SK-N-SH treated with all-trans-retinoic acid at 6 μM for 48 hours (cell line): Measurements from ENCODE around the gene WDR76.

Experiments used
- ATAC-seq: fragments of 200-7000 bp; cut with Tn5 transposase; 3 replicates; pipeline ENCODE4 v1.9.1; 2020; ENCODE audit warnings: mild to moderate bottlenecking, moderate library complexity
- ARNTL ChIP-seq: fragments of 450-650 bp; formaldehyde crosslinking; IDR thresholded peaks from 2 replicates; pipeline ENCODE4 v1.5.0; 2020; ENCODE audit warnings: low read depth, mild to moderate bottlenecking, moderate library complexity, borderline replicate concordance
- BACH2 ChIP-seq: fragments of 250-450 bp; sonication (Bioruptor Pico); IDR thresholded peaks from 2 replicates; pipeline ENCODE4 v1.9.0; 2021; ENCODE audit warnings: mild to moderate bottlenecking, borderline replicate concordance
- CSDC2 ChIP-seq: fragments of 250-450 bp; sonication (Bioruptor Pico); IDR thresholded peaks from 2 replicates; pipeline ENCODE4 v1.5.0; 2020; ENCODE audit warnings: mild to moderate bottlenecking, moderate library complexity
- CSRNP3 ChIP-seq: fragments of 250-450 bp; sonication (Bioruptor Pico); IDR thresholded peaks from 2 replicates; pipeline ENCODE4 v1.5.1; 2021; ENCODE audit warnings: mild to moderate bottlenecking, moderate library complexity
- ESRRG ChIP-seq: fragments of 250-450 bp; sonication (Bioruptor Pico); IDR thresholded peaks from 2 replicates; pipeline ENCODE4 v1.6.1; 2021; ENCODE audit warnings: mild to moderate bottlenecking
- GLIS3 ChIP-seq: fragments of 250-450 bp; sonication (Bioruptor Pico); IDR thresholded peaks from 2 replicates; pipeline ENCODE4 v1.5.0; 2020; ENCODE audit warnings: mild to moderate bottlenecking, moderate library complexity
- ISL1 ChIP-seq: fragments of 250-450 bp; sonication (Bioruptor Pico); IDR thresholded peaks from 2 replicates; pipeline ENCODE4 v2.1.2; 2022; ENCODE audit warnings: mild to moderate bottlenecking, moderate library complexity
- OSR1 ChIP-seq: fragments of 250-450 bp; sonication (Bioruptor Pico); IDR thresholded peaks from 2 replicates; pipeline ENCODE4 v1.8.0; 2022; ENCODE audit warnings: moderate library complexity, mild to moderate bottlenecking, inconsistent platforms
- POU6F1 ChIP-seq: fragments of 250-450 bp; sonication (Bioruptor Pico); IDR thresholded peaks from 2 replicates; pipeline ENCODE4 v1.8.0; 2021; ENCODE audit warnings: low read depth, mild to moderate bottlenecking, moderate library complexity, borderline replicate concordance
- RARB ChIP-seq: fragments of 250-450 bp; sonication (Bioruptor Pico); IDR thresholded peaks from 2 replicates; pipeline ENCODE4 v1.8.0; 2021; ENCODE audit warnings: mild to moderate bottlenecking, moderate library complexity
- SNAI2 ChIP-seq: fragments of 250-450 bp; sonication (Bioruptor Pico); IDR thresholded peaks from 2 replicates; pipeline ENCODE4 v1.5.0; 2020; ENCODE audit warnings: mild to moderate bottlenecking, moderate library complexity
- TCF4 ChIP-seq: fragments of 250-450 bp; sonication (Bioruptor Pico); IDR thresholded peaks from 2 replicates; pipeline ENCODE4 v1.8.0; 2021; ENCODE audit warnings: mild to moderate bottlenecking, moderate library complexity, borderline replicate concordance
- TOX ChIP-seq: fragments of 250-450 bp; sonication (Bioruptor Pico); IDR thresholded peaks from 2 replicates; pipeline ENCODE4 v1.8.0; 2021; ENCODE audit warnings: mild to moderate bottlenecking, moderate library complexity, borderline replicate concordance
- TSHZ2 ChIP-seq: fragments of 250-450 bp; sonication (Bioruptor Pico); IDR thresholded peaks from 2 replicates; pipeline ENCODE4 v1.5.0; 2020; ENCODE audit warnings: mild to moderate bottlenecking, moderate library complexity
- ZC3H10 ChIP-seq: fragments of 250-450 bp; sonication (Bioruptor Pico); IDR thresholded peaks from 2 replicates; pipeline ENCODE4 v1.5.1; 2021; ENCODE audit warnings: mild to moderate bottlenecking, moderate library complexity
- ZFP3 ChIP-seq: fragments of 250-450 bp; sonication (Bioruptor Pico); IDR thresholded peaks from 2 replicates; pipeline ENCODE4 v1.5.0; 2020; ENCODE audit warnings: mild to moderate bottlenecking, moderate library complexity
- ZNF565 ChIP-seq: fragments of 450-650 bp; formaldehyde crosslinking; conservative IDR thresholded peaks from 2 replicates; pipeline ENCODE4 v1.5.0; 2020; ENCODE audit warnings: low read depth, mild to moderate bottlenecking, moderate library complexity
- ZNF70 ChIP-seq: fragments of 450-650 bp; formaldehyde crosslinking; IDR thresholded peaks from 2 replicates; pipeline ENCODE4 v1.5.0; 2020; ENCODE audit warnings: mild to moderate bottlenecking, moderate library complexity
- ZNF8 ChIP-seq: fragments of 450-650 bp; formaldehyde crosslinking; IDR thresholded peaks from 2 replicates; pipeline ENCODE4 v1.5.0; 2020; ENCODE audit warnings: mild to moderate bottlenecking, moderate library complexity
- TF ChIP-seq, protein P1 (sequence below): fragments of 250-450 bp; sonication (Bioruptor Pico); IDR thresholded peaks from 2 replicates; pipeline ENCODE4 v1.5.1; 2020; ENCODE audit warnings: low read depth, mild to moderate bottlenecking, moderate library complexity

The WDR76 gene

DNA sequence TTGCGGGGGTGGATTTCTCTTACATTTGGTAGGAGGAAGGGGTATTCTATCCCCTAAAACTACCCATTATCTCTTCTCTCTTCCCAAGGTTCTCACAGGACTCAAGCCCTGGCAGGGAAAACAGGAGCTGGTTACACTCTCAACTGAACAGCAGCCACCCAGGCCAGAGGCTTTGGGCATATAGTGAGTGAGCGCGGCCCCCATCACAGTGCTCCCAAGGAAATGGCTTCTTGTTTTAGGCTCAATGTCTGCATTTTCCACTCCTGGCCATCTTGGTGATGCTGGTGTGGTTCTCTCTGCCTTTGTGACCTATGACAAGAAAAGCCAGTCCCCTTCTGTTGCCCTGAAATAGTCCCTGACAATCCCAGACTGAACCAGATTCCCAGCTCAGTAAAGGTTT is 50.1 kb downstream of the WDR76 start:
- no peak for ATAC-seq
- TF ChIP-seq ZNF8 (CRISPR knock-in tag) (no peak), TOX (CRISPR knock-in tag) (no peak), OSR1 (no peak), ZFP3 (CRISPR knock-in tag) (no peak), RARB (CRISPR knock-in tag) (no peak), GLIS3 (CRISPR knock-in tag) (no peak), ARNTL (CRISPR knock-in tag) (no peak), TSHZ2 (CRISPR knock-in tag) (no peak), ESRRG (no peak), CSRNP3 (no peak), ZC3H10 (CRISPR knock-in tag) (no peak), ZNF565 (CRISPR knock-in tag) (no peak), SNAI2 (CRISPR knock-in tag) (no peak)
- TF ChIP-seq, protein P1, sequence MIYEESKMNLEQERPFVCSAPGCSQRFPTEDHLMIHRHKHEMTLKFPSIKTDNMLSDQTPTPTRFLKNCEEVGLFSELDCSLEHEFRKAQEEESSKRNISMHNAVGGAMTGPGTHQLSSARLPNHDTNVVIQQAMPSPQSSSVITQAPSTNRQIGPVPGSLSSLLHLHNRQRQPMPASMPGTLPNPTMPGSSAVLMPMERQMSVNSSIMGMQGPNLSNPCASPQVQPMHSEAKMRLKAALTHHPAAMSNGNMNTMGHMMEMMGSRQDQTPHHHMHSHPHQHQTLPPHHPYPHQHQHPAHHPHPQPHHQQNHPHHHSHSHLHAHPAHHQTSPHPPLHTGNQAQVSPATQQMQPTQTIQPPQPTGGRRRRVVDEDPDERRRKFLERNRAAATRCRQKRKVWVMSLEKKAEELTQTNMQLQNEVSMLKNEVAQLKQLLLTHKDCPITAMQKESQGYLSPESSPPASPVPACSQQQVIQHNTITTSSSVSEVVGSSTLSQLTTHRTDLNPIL (CRISPR knock-in tag) = no peak

DNA sequence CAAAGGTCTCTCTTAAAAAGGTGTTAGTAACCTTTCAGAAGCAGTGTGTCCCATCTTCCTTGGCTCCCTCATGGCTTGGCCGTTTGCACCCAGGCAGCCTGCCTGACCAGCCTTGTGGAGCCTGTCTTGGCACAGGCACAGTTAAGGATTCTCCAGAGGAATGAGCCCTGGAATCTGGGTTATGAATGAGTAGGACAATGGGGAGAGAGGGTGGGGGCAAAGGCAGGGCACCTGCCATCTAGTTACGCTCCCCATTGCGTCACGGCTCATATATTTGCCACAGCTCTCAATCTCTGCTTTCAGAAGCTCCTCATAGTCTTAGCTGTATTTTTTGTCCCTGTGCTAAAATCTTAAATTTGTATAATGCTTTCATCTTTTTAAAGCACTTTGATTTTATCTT is 50.6 kb downstream of the WDR76 start:
- TF ChIP-seq ZFP3 (CRISPR knock-in tag) = no peak
- TF ChIP-seq ZC3H10 (CRISPR knock-in tag) = no peak
- TF ChIP-seq TOX (CRISPR knock-in tag) = no peak
- TF ChIP-seq ZNF8 (CRISPR knock-in tag) = no peak
- no peak for TF ChIP-seq ZNF70 (CRISPR knock-in tag)
- no peak for TF ChIP-seq POU6F1 (CRISPR knock-in tag)
- no peak for TF ChIP-seq OSR1
- TF ChIP-seq ARNTL (CRISPR knock-in tag) = no peak
- TF ChIP-seq, protein P1 (CRISPR knock-in tag) = no peak
- no peak for TF ChIP-seq BACH2 (CRISPR knock-in tag)
- TF ChIP-seq ISL1 (CRISPR knock-in tag) = no peak
- no peak for TF ChIP-seq CSDC2 (CRISPR knock-in tag)
- TF ChIP-seq TCF4 (CRISPR knock-in tag) = no peak
- no peak for TF ChIP-seq ZNF565 (CRISPR knock-in tag)
- TF ChIP-seq ESRRG = no peak
- TF ChIP-seq TSHZ2 (CRISPR knock-in tag) = no peak
- no peak for TF ChIP-seq RARB (CRISPR knock-in tag)
- TF ChIP-seq, all 23 proteins: peak for 0
- ATAC-seq = no peak
